H1 (cell line): Measurements from ENCODE around the gene SPANXN4. TPM values are rescaled to one million over a fixed set of nuclear protein-coding genes. Genes with fewer than 3 reads are reported as not detected.

Experiments
- CTCF ChIP-seq, 3 experiments: IDR thresholded peaks; 1 replicate in 2 of 3; 2 replicates in 1 of 3; pipeline versions ENCODE4 v1.5.1 to v1.6.1; 2011; ENCODE audit warnings: low read length in 3 of 3, mild to moderate bottlenecking in 3 of 3, inconsistent platforms in 2 of 3, low read depth in 1 of 3, moderate library complexity in 1 of 3; ENCODE audit not compliant: insufficient read depth in 1 of 3; ENCODE audit errors: control extremely low read depth in 1 of 3
- NANOG ChIP-seq: IDR thresholded peaks from 2 replicates; pipeline ENCODE4 v1.6.1; 2011; ENCODE audit warnings: low read length, low read depth, mild to moderate bottlenecking, inconsistent platforms; ENCODE audit not compliant: insufficient read depth, poor library complexity, severe bottlenecking
- RAD21 ChIP-seq, 2 experiments: IDR thresholded peaks in 1 of 2; conservative IDR thresholded peaks in 1 of 2; 2 replicates each; pipeline ENCODE4 v1.6.1; 2011; ENCODE audit warnings: low read depth in 2 of 2, low read length in 2 of 2, improper control_type of control experiment in 1 of 2, inconsistent platforms in 1 of 2, mild to moderate bottlenecking in 1 of 2, moderate library complexity in 1 of 2
- TEAD4 ChIP-seq: IDR thresholded peaks from 2 replicates; pipeline ENCODE4 v1.6.1; 2012; ENCODE audit warnings: low read depth, low read length, inconsistent platforms, mixed read lengths
- polyA plus RNA-seq, 7 experiments: library from polyadenylated mRNA; depleted of rRNA in 3 of 7; stranded (reverse) in 5 of 7; unstranded in 2 of 7; fragments of >200 nt in 5 of 7; fragments of 200-250 nt in 2 of 7; gene quantifications; 1 replicate in 5 of 7; 2 replicates in 1 of 7; 4 replicates in 1 of 7; pipeline versions ENCODE4 v1.2.1 to v1.2.3, GENCODE V29; 2011 to 2013; ENCODE audit warnings: missing spikeins in 2 of 7, mixed read lengths in 2 of 7
- total RNA-seq: library from RNA; stranded (reverse); fragmentation: NEBNext Ultra II Directional; extraction: Animal tissue kit (Norgen Biotek cat#: 25700); gene quantifications from 2 replicates; pipeline ENCODE4 v1.2.1, GENCODE V29; 2021
- TF ChIP-seq, protein P1 (sequence below): fragments of 300-600 bp; sonication (generic); IDR thresholded peaks from 2 replicates; pipeline ENCODE4 v1.7.1; 2012; ENCODE audit warnings: low read length, moderate library complexity, mild to moderate bottlenecking, inconsistent platforms; ENCODE audit not compliant: insufficient replicate concordance

Gene SPANXN4
- total and polyA plus RNA-seq, 2 of the 8 experiments (the other 6 are each of a cell fraction or from before 2014, with no cell fraction given), result not detected

- TF ChIP-seq, protein P1, sequence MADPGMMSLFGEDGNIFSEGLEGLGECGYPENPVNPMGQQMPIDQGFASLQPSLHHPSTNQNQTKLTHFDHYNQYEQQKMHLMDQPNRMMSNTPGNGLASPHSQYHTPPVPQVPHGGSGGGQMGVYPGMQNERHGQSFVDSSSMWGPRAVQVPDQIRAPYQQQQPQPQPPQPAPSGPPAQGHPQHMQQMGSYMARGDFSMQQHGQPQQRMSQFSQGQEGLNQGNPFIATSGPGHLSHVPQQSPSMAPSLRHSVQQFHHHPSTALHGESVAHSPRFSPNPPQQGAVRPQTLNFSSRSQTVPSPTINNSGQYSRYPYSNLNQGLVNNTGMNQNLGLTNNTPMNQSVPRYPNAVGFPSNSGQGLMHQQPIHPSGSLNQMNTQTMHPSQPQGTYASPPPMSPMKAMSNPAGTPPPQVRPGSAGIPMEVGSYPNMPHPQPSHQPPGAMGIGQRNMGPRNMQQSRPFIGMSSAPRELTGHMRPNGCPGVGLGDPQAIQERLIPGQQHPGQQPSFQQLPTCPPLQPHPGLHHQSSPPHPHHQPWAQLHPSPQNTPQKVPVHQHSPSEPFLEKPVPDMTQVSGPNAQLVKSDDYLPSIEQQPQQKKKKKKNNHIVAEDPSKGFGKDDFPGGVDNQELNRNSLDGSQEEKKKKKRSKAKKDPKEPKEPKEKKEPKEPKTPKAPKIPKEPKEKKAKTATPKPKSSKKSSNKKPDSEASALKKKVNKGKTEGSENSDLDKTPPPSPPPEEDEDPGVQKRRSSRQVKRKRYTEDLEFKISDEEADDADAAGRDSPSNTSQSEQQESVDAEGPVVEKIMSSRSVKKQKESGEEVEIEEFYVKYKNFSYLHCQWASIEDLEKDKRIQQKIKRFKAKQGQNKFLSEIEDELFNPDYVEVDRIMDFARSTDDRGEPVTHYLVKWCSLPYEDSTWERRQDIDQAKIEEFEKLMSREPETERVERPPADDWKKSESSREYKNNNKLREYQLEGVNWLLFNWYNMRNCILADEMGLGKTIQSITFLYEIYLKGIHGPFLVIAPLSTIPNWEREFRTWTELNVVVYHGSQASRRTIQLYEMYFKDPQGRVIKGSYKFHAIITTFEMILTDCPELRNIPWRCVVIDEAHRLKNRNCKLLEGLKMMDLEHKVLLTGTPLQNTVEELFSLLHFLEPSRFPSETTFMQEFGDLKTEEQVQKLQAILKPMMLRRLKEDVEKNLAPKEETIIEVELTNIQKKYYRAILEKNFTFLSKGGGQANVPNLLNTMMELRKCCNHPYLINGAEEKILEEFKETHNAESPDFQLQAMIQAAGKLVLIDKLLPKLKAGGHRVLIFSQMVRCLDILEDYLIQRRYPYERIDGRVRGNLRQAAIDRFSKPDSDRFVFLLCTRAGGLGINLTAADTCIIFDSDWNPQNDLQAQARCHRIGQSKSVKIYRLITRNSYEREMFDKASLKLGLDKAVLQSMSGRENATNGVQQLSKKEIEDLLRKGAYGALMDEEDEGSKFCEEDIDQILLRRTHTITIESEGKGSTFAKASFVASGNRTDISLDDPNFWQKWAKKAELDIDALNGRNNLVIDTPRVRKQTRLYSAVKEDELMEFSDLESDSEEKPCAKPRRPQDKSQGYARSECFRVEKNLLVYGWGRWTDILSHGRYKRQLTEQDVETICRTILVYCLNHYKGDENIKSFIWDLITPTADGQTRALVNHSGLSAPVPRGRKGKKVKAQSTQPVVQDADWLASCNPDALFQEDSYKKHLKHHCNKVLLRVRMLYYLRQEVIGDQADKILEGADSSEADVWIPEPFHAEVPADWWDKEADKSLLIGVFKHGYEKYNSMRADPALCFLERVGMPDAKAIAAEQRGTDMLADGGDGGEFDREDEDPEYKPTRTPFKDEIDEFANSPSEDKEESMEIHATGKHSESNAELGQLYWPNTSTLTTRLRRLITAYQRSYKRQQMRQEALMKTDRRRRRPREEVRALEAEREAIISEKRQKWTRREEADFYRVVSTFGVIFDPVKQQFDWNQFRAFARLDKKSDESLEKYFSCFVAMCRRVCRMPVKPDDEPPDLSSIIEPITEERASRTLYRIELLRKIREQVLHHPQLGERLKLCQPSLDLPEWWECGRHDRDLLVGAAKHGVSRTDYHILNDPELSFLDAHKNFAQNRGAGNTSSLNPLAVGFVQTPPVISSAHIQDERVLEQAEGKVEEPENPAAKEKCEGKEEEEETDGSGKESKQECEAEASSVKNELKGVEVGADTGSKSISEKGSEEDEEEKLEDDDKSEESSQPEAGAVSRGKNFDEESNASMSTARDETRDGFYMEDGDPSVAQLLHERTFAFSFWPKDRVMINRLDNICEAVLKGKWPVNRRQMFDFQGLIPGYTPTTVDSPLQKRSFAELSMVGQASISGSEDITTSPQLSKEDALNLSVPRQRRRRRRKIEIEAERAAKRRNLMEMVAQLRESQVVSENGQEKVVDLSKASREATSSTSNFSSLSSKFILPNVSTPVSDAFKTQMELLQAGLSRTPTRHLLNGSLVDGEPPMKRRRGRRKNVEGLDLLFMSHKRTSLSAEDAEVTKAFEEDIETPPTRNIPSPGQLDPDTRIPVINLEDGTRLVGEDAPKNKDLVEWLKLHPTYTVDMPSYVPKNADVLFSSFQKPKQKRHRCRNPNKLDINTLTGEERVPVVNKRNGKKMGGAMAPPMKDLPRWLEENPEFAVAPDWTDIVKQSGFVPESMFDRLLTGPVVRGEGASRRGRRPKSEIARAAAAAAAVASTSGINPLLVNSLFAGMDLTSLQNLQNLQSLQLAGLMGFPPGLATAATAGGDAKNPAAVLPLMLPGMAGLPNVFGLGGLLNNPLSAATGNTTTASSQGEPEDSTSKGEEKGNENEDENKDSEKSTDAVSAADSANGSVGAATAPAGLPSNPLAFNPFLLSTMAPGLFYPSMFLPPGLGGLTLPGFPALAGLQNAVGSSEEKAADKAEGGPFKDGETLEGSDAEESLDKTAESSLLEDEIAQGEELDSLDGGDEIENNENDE, result no peak
- TF ChIP-seq TEAD4 (no peak), NANOG (no peak), RAD21 (IDR thresholded peaks at IDR 0.05 in 1 of 2, conservative IDR thresholded peaks at IDR 0.05 in 1 of 2; ENCODE audit: low read depth in 2 of 2, low read length in 2 of 2) (no peak), CTCF (IDR thresholded peaks at IDR 0.05; ENCODE audit: control extremely low read depth in 1 of 3, insufficient read depth in 1 of 3, low read depth in 1 of 3, low read length in 3 of 3) (no peak)
Measured at GRCh38 chrX:143081231-143081630, 55.5 kb downstream of the SPANXN4 start (continued).
